GM10248 (cell line): ENCODE measurements around the gene TMED6.

Experiments
- CTCF ChIA-PET: fragments of 300-600 bp; sonication (Branson Sonifier 250); formaldehyde crosslinking; extraction: SDS; loops from one replicate; lab custom pipeline; 2021; ENCODE audit warnings: antibody characterized with exemption; lab: Yijun Ruan, JAX
- POLR2A ChIA-PET: fragments of 350-650 bp; sonication (Branson Sonifier 250); formaldehyde crosslinking; extraction: SDS; loops from one replicate; lab custom pipeline; 2020; ENCODE audit warnings: antibody characterized with exemption; lab: Yijun Ruan, JAX
- DNase-seq: peaks from one replicate; pipeline ENCODE4 v3.0.0; 2012; ENCODE audit errors: extremely low spot score
- CTCF ChIP-seq: IDR thresholded peaks from 2 replicates; pipeline ENCODE4 v1.5.1; 2012; ENCODE audit warnings: mild to moderate bottlenecking, low read depth; ENCODE audit errors: extremely low read depth, missing control alignments, control extremely low read depth

TMED6 gene

DNA sequence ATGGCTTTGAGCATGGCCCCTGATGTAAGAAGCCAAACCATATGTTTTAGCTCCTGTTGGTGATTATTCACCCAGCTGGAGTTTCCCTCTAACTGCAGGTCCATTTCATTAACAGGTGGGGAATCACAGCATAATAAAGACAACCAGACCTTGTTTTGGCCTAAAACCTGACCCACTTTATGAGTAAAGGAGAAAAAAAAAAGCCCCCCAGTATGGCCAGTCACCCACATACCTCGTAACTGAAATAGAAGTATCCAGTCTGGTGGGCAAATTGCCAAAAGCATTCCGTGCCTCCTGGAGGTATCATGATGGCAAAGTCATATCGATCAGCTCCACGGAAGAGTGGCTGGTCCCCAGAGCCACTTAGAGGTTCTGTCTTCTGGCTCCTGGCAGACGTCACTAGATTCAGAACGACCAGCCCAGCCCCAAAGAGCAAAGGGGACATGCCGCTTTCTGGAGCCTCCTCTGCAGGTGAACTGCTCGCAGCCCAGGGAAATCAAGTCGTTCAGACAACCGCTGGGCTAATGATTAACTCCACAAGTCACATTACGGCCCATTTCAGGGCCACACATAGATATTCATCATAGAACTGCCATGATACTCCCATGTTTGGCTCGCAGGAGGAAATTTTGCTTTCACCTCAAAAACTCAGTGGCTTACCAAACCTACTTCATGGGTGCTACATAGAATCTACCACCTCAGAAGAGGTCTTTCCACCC lies at the start of gene TMED6:
TMED6 (minus strand) TSS at position 478 of the 719 bp plus-strand sequence; CDS start at position 445, 33 bp downstream.
- CTCF ChIA-PET, result interaction anchor here (1.2 to 1.4 kb wide), 4 partner anchors 10 to 202 kb away, joined by 3 to 5 read pairs (median 3); no protein-coding TSS in a partner anchor
- POLR2A ChIA-PET, result interaction anchor here (0.7 kb wide), 1 partner anchor 313 kb away, joined by 7 read pairs; no protein-coding TSS in a partner anchor
- no peak for TF ChIP-seq CTCF
- no peak for DNase-seq

- TF ChIP-seq CTCF, result no peak
- ChIA-PET CTCF (interaction anchor here (1.0 to 1.7 kb wide), 6 partner anchors 10 to 310 kb away, joined by 3 to 7 read pairs (median 4); no protein-coding TSS in a partner anchor), POLR2A (no interaction called here)
- no peak for DNase-seq
These were observed 47.8 kb upstream of the TMED6 start for GRCh38 chr16:69399361-69399760.

GRCh38 chr16:69397821-69398521 lies 46.4 kb upstream of the TMED6 start:
- DNase-seq, result no peak
- peak; percentile 8 for TF ChIP-seq CTCF
- ChIA-PET CTCF (interaction anchor here (0.9 to 6.0 kb wide), 6 partner anchors 9 to 356 kb away, joined by 3 to 78 read pairs (median 7); partner anchors contain the start of genes NOB1 and TERF2), POLR2A (no interaction called here)

DNA sequence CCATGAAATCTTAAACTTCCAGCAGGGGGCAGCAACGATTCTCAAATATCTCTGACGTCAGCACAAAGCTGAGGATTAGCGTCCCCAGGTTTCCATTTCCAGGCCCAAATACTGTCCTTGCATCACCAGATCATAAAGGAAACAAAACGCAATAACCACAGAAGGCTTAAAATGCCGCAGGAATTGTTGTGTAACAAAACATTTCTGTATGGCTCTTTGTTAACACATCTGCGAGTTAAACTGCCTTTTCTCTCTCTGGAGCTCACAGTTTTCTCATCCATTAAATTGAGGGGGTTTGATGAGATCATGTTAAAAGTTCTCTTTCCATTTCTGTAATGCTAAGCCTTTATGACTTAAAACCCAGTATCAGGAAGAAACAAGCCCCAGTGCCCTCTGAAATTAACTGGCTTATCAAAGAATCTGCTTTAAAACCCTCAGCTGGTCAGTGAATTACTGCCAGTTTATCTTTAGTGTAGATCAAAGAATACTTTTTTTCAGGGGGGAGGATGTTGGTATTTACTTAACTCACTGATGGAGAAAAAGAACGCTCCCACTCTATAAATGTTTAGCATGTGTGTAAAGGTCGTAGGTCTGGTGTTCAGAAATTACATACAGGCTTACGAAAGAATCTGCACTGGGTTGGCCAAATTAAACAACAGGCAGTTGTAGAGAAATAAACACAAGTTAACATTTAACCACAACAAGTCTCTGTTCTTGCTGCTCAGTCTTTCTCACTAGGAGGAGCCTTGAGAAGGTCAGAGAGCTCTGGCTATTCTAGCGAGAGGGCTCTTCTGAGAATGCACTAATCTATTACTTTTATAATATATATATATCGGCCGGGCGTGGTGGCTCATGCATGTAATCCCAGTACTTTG lies 44.8 kb upstream of the TMED6 start:
- peak; percentile 57 for DNase-seq
- TF ChIP-seq CTCF, result peak; percentile 38
- POLR2A ChIA-PET, result interaction anchor here (0.7 kb wide), 1 partner anchor 1307 kb away, joined by 4 read pairs; no protein-coding TSS in a partner anchor
- CTCF ChIA-PET, result interaction anchor here (0.7 to 6.0 kb wide), 43 partner anchors 8 to 376 kb away, joined by 3 to 78 read pairs (median 4); partner anchors contain the start of genes CYB5B, NOB1, NQO1 and TERF2

GRCh38 chr16:69395859-69396186 lies 44.2 kb upstream of the TMED6 start:
- ChIA-PET CTCF (interaction anchor here (0.7 to 6.0 kb wide), 42 partner anchors 9 to 377 kb away, joined by 3 to 78 read pairs (median 4); partner anchors contain the start of genes CYB5B, NOB1, NQO1 and TERF2), POLR2A (no interaction called here)
- no peak for TF ChIP-seq CTCF
- DNase-seq, result no peak
